Fibroblast of skin of abdomen (primary cell): ENCODE data around the gene DENND1A.

Source experiments
- DNase-seq: peaks from one replicate; pipeline ENCODE4 v3.0.0-alpha.2; 2013

Gene DENND1A

DNA sequence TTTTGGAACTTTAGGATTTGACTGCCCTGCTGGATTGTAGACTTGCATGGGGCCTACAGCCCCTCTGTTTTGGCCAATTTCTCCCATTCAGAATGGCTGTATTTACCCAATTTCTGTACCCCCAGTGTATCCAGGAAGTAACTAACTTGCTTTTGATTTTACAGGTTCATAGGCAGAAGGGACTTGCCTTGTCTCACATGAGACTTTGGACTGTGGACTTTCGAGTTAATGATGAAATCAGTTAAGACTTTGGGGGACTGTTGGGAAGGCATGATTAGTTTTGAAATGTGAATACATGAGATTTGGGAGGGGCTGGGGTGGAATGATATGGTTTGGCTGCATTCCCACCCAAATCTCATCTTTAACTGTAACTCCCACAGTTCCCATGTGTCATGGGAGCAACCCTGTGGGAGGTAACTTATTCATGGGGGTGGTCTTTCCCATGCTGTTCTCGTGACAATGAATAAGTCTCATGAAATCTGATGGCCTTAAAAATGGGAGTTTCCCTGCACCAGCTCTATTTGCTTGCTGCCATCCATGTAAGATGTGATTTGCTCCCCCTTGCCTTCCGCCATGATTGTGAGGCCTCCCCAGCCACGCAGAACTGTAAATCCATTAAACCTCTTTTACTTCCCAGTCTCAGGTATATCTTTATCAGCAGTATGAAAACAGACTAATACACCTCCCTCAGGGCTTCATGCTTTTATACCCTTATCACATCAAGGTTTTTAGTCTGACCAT lies 206.6 kb downstream of the DENND1A start:
- DNase-seq, result no peak

GRCh38 chr9:123722378-123722777 lies 207.5 kb downstream of the DENND1A start:
- DNase-seq, result no peak

GRCh38 chr9:123718188-123718587 lies 211.7 kb downstream of the DENND1A start:
- DNase-seq, result no peak

DNA sequence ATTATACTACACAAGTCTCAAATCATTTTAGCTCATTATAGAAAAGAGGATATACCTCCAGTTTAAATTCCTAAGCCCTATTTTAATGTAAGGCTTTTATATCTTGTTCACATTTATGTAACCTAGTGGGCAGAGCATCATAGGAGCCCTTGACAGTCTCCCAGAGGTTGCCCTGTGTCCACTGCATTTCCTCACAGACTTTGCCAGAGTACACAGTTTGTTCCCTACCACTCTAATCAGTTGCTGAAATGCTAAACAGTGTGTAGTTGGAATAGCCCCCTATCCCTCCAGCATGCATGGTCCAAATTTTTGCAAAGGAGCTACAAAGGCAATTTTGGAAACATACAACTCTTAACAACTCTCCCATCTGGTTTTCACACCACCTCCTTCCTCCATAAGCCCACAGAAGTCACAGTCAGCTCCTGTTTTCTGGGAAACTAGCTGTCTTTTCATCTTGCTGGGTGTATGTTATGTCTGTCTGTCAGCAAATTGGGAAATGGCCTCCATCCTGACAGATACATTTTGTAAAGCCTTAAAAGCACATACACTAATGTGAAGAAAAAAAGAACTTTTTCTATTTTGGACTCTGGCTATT lies 212.2 kb downstream of the DENND1A start:
- no peak for DNase-seq

DNA sequence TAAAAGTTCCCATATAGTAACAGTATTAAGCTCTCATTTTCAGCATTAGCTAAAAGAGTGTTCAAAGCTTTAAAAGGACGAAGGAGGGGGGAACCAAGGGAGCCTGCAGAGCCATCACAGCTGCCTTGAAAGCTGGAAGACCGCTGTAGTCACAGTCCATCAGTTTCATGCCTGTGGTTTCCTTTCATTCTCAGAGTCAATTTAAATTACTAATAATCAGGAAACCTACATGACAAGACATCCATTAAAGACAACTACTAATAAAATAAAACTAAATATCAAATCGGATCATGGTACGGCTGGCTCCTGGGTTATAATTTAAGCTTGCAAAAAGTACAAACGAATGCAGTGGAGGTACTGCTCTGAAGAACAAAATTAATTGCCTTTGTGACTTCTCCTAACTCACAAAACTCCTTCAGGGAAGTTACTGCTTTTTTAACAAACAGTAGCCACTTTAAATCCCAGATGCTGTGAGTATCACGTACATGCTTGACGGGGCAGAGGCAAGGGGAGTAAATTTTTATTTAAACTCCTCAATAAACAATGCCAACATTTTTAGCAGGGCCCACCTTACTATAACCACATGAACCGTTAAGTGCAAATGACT lies 213.5 kb downstream of the DENND1A start:
- peak; percentile 9 for DNase-seq

- DNase-seq, result no peak
These were observed 214.7 kb downstream of the DENND1A start for GRCh38 chr9:123715258-123715657.

GRCh38 chr9:123713282-123713681 lies 216.6 kb downstream of the DENND1A start:
- DNase-seq, result no peak

GRCh38 chr9:123712399-123712798 lies 217.5 kb downstream of the DENND1A start:
- DNase-seq, result peak; percentile 23

DNA sequence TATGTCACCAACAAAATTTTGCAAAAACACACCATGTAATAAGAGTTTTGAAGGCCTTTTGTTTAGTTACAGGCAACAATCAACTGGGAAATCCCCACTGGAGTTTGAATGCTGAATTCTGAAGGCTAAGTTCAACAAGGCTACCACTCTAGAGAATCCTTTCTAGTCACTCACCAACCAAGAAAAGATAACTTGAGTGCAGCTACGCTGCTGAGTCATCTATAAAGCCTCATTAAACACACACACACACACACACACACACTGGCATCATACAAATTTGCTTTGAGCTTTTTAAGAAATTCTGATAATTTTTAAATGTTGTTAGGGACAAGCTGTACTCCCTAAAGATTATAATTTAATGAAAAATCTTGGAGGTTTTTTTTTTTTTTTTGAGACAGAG lies 219.6 kb downstream of the DENND1A start:
- DNase-seq, result peak; percentile 85

DNA sequence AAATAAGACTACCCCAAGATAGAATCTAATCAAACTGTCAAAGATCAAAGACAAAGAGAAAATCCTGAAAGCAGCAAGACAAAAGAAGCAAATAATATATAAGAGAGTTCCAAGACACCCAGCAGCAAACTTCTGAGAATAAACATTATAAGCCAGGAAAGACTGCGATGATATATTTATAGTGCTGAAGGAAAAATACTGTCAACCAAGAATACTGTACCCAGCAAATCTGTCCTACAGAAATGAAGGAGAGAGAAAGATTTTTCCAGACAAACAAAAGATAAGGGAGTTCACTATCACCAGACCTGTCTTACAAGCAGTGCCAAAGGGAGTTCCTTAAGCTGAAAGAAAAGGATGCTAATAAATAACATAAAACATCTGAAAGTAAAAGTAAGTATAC lies 227.4 kb downstream of the DENND1A start:
- DNase-seq, result no peak

GRCh38 chr9:123697686-123698085 lies 232.2 kb downstream of the DENND1A start:
- DNase-seq, result no peak

DNA sequence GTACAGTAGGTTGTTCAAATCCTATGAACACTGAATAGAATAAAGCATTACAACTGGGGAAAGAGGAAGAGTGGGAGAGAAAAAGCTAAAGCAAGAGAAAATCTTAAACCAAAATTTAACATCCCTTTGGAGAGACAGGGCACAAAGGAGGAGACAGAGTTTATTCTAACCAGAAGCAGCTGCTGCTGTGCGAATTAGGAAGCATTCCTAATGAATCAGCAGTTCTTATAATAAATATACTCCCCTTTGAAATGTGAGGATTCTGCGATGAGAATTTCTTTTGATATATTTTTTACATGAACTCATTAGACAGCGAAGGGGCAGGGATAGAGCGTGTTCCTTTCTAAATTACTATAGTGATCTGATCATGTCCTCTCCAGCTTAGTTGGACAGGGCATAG lies 233.4 kb downstream of the DENND1A start:
- DNase-seq, result peak; percentile 52

DNA sequence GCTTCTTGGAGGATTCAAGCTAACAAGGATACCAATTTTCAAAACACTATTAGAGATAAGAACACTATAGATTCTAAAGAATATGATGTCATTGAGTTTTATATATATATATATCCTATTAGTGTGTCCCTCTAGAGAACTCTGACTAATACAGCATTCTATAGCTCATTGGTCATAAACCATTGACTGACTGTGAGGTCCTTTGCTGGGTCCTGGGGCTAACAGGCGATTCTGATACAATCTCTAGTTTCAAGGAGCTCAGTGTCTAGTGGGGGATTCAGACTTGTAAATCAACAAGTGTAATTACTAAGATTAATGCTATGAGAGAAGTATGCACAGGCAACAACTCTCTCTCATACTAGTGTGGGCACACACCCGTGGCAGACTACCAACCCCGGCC lies 234.5 kb downstream of the DENND1A start:
- DNase-seq, result peak; percentile 64

GRCh38 chr9:123691765-123692303 lies 238.1 kb downstream of the DENND1A start:
- no peak for DNase-seq

DNA sequence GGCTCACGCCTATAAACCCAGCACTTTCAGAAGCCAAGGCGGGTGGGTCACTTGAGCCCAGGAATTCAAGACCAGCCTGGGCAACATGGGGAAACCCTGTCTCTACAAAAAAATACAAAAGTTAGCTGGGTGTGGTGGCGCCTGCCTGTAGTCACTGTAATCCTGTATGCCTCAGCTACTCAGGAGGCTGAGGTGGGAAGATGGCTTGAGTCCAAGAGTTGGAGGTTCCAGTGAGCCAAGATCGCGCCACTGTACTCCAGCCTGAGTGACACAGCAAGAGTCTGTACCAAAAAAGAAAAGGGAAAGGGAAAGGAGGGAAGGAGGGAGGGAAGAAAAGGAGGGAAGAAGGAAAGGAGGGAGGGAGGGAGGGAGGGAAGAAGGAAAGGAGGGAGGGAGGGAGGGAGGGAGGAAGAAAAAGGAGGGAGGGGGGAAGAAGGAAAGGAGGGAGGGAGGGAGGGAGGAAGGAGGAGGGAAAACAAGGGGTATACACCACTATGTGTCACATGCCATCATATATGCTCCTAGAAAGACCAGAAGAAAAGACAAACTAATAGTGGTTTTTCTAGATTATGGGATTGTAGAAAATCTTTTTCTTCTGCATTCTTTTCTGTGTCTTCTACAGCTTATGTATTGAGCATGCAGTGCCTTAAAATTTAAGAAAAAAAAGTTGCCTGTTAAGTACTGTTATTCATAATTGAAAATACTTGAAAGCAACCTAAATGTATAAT lies 240.1 kb downstream of the DENND1A start:
- DNase-seq, result no peak

- no peak for DNase-seq
These were observed 242.6 kb downstream of the DENND1A start for GRCh38 chr9:123687246-123687751.

- DNase-seq, result no peak
These were observed 243.1 kb downstream of the DENND1A start for GRCh38 chr9:123686829-123687192.

DNA sequence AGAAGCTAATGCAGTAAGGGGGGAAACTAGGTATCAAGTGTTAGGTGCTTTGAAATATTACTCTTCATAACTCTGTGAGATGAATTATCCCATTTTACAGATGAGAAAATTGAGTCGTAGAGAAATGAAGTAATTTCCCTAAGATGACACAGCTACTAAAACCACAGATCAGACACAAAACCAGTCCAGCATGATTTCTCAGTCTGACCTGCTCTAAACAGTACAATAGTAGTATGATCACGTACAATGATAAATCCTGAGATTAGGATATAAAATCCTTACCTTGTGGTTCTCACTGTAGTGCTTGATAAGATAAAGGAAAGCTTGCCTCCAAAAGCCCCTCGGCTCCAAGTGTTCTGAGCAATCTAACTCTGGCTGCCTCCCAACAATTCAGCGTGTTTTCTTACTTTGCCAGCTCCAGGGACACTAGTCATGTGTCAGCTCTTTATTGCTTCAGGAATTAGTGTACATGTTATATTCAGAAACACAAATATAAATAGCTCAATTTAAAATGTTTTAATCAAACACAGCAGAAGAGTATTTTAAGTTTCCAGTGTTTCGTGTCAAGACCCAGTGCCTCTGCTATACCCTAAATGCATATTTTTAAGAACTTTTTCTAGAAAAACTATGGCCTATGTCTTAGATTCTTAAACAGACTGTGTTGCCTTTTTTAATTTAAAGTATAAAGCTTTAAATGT lies 243.6 kb downstream of the DENND1A start:
- peak; percentile 58 for DNase-seq

- no peak for DNase-seq
These were observed 244.3 kb downstream of the DENND1A start for GRCh38 chr9:123685489-123686083.

GRCh38 chr9:123684393-123685149 lies 245.4 kb downstream of the DENND1A start:
- DNase-seq, result no peak

- no peak for DNase-seq
These were observed 247.2 kb downstream of the DENND1A start for GRCh38 chr9:123682746-123683145.
